ENCODE data around the gene EEF1A1.

The EEF1A1 gene

GRCh38 chr6:73520688-73521350 is at the start of gene EEF1A1 (continued):
- TF ChIP-seq KLF8 (tag by site-specific recombination; IDR thresholded peaks at IDR 0.05): peak; percentile 78; the same call in 1 of the 2 replicates
- TF ChIP-seq HOXA7 (CRISPR knock-in tag; IDR thresholded peaks at IDR 0.05; ENCODE audit: borderline replicate concordance): no peak
- TF ChIP-seq PBX3 (CRISPR knock-in tag; IDR thresholded peaks at IDR 0.05): no peak
- TF ChIP-seq ZNF785 (tag by site-specific recombination; IDR thresholded peaks at IDR 0.05): no peak
- TF ChIP-seq ZNF558 (tag by site-specific recombination; IDR thresholded peaks at IDR 0.05): peak; percentile 35; the same call in 1 of the 2 replicates
- TF ChIP-seq ZBTB17 (tag by site-specific recombination; IDR thresholded peaks at IDR 0.05): peak; percentile 77
- TF ChIP-seq ZNF341 (tag by site-specific recombination; IDR thresholded peaks at IDR 0.05; ENCODE audit: low read depth): no peak; the same call in none of the 2 replicates
- TF ChIP-seq ZNF596 (tag by site-specific recombination; IDR thresholded peaks at IDR 0.05): no peak
- 0 out of 2 replicates have a peak, but pooled peaks have one; percentile 23 for TF ChIP-seq ZNF837 (tag by site-specific recombination; IDR thresholded peaks at IDR 0.05)
- no peak for TF ChIP-seq ZNF335 (tag by site-specific recombination; conservative IDR thresholded peaks at IDR 0.05)
- TF ChIP-seq ZNF324 (tag by site-specific recombination; IDR thresholded peaks at IDR 0.05): peak; percentile 78
- TF ChIP-seq ZFP37 (tag by site-specific recombination; IDR thresholded peaks at IDR 0.05): peak; percentile 95
- TF ChIP-seq ZBTB48 (tag by site-specific recombination; IDR thresholded peaks at IDR 0.05): peak; percentile 100
- TF ChIP-seq ZNF266 (tag by site-specific recombination; IDR thresholded peaks at IDR 0.05; ENCODE audit: low read depth): no peak; the same call in 1 of the 2 replicates
- no peak for TF ChIP-seq GFI1B (tag by site-specific recombination; IDR thresholded peaks at IDR 0.05)
- TF ChIP-seq ZNF571 (tag by site-specific recombination; IDR thresholded peaks at IDR 0.05): no peak
- TF ChIP-seq SP3 (tag by site-specific recombination; IDR thresholded peaks at IDR 0.05): peak; percentile 93
- 0 out of 2 replicates have a peak, but pooled peaks have one; percentile 8 for TF ChIP-seq ZNF580 (tag by site-specific recombination; IDR thresholded peaks at IDR 0.05)
- no peak for TF ChIP-seq SCRT1 (tag by site-specific recombination; IDR thresholded peaks at IDR 0.05; ENCODE audit: borderline replicate concordance)
- TF ChIP-seq ZNF184 (tag by site-specific recombination; IDR thresholded peaks at IDR 0.05): peak; percentile 81; the same call in 1 of the 2 replicates
- TF ChIP-seq ZBTB44 (tag by site-specific recombination; IDR thresholded peaks at IDR 0.05): no peak
- TF ChIP-seq ZNF362 (tag by site-specific recombination; IDR thresholded peaks at IDR 0.05): no peak
- peak; percentile 40 for TF ChIP-seq YY1 (tag by site-specific recombination; IDR thresholded peaks at IDR 0.05)
- peak; percentile 92; the same call in 1 of the 2 replicates for TF ChIP-seq ZFP41 (tag by site-specific recombination; IDR thresholded peaks at IDR 0.05; ENCODE audit: borderline replicate concordance)
- peak; percentile 40 for TF ChIP-seq ZSCAN4 (tag by site-specific recombination; IDR thresholded peaks at IDR 0.05)
- TF ChIP-seq ZBTB20 (tag by site-specific recombination; IDR thresholded peaks at IDR 0.05): no peak
- TF ChIP-seq ZBTB1 (tag by site-specific recombination; IDR thresholded peaks at IDR 0.05): no peak
- no peak for TF ChIP-seq ZNF664 (tag by site-specific recombination; IDR thresholded peaks at IDR 0.05)
- no peak for TF ChIP-seq ZNF530 (tag by site-specific recombination; IDR thresholded peaks at IDR 0.05; ENCODE audit: low read depth)
- TF ChIP-seq ZNF23 (tag by site-specific recombination; IDR thresholded peaks at IDR 0.05; ENCODE audit: borderline replicate concordance): no peak
- TF ChIP-seq ELK4 (IDR thresholded peaks at IDR 0.05; ENCODE audit: borderline replicate concordance, low read depth, low read length): no peak
- no peak; the same call in 1 of the 2 replicates for TF ChIP-seq ZNF146 (tag by site-specific recombination; IDR thresholded peaks at IDR 0.05)
- no peak for TF ChIP-seq ZNF544 (tag by site-specific recombination; IDR thresholded peaks at IDR 0.05)
- peak; percentile 81; the same call in 1 of the 2 replicates for TF ChIP-seq KLF10 (tag by site-specific recombination; IDR thresholded peaks at IDR 0.05)

All from HEK293 (cell line).